ENCODE measurements around the gene CLDN2. TPM values are rescaled to one million over a fixed set of nuclear protein-coding genes. Genes with fewer than 3 reads are reported as not detected.
A peak's percentile ranks its signal among the peaks of the same experiment; 100 is the strongest.

The CLDN2 gene
- total and polyA plus RNA-seq, 2 of the 13 experiments (the other 11 are each of a cell fraction or from before 2014, with no cell fraction given): 1.3 to 1.5 TPM

- Histone ChIP-seq H3K4me2 (ENCODE audit: low read depth, low read length) (no peak overlapping the region), H3K9me3 (ENCODE audit: low read length) (no peaks in the 10 kb centered on the region), H3K4me3 (replicated peaks in 1 of 3; ENCODE audit: insufficient read depth in 1 of 3, low read depth in 2 of 3, low read length in 3 of 3) (no peak overlapping the region), H2AFZ (ENCODE audit: low read length) (no peak overlapping the region), H4K20me1 (ENCODE audit: insufficient read depth, low read length) (no peaks in the 10 kb centered on the region), H3K9ac (ENCODE audit: insufficient read depth, low read depth, low read length) (no peak overlapping the region), H3K4me1 (ENCODE audit: insufficient read depth, low read length) (peaks cover 66% of the 10 kb centered on the region), H3K27me3 (ENCODE audit: control insufficient read depth in 1 of 2, insufficient read depth in 2 of 2, low read length in 2 of 2) (no peaks in the 10 kb centered on the region), H3K36me3 (replicated peaks in 1 of 2; ENCODE audit: control insufficient read depth in 1 of 2, insufficient read depth in 2 of 2, low read length in 2 of 2) (peaks cover 0 to 2% of the 10 kb centered on the region in 2 experiments; a peak in 2 of 5 replicates), H3K27ac (ENCODE audit: extremely low read length, insufficient read depth, low read length) (no peak overlapping the region), H3K79me2 (ENCODE audit: insufficient read depth, low read length) (no peaks in the 10 kb centered on the region)
- BruUV-seq (replicated peaks): no TSS peak
- WGBS (ENCODE audit: low lambda C conversion rate): 55% methylated on average over 1 of the region's 1 CpG
- TF ChIP-seq CTCF (CRISPR knock-in tag; IDR thresholded peaks at IDR 0.05) (peak; percentile 16; the same call in 1 of the 2 replicates), ZNF776 (CRISPR knock-in tag; IDR thresholded peaks at IDR 0.05) (no peak), ZNF576 (CRISPR knock-in tag; IDR thresholded peaks at IDR 0.05) (no peak), SMC3 (IDR thresholded peaks at IDR 0.05; ENCODE audit: low read length) (0 out of 2 replicates have a peak, but pooled peaks have one; percentile 2), STAG1 (CRISPR knock-in tag; IDR thresholded peaks at IDR 0.05) (peak; percentile 25), RAD21 (CRISPR knock-in tag; IDR thresholded peaks at IDR 0.05) (0 out of 2 replicates have a peak, but pooled peaks have one; percentile 11), CHD2 (IDR thresholded peaks at IDR 0.05; ENCODE audit: low read depth, low read length) (no peak)
- CTCF ChIA-PET (ENCODE audit: low intra/inter-chr PET ratio, low total read pairs): interaction anchor here (0.7 to 2.9 kb wide), 2 partner anchors 54 to 58 kb away, joined by 3 to 9 read pairs; no protein-coding TSS in a partner anchor
- POLR2A ChIA-PET: no interaction called here
- ATAC-seq: no peak
- no peak for DNase-seq (ENCODE audit: low spot score)
- intact Hi-C loops (cut with micrococcal nuclease; ENCODE audit: unreplicated experiment): no loop called here
- in situ Hi-C loops (cut with HindIII; ENCODE audit: extremely low pct_ligation_motif_present, low pct_unique_long_range_greater_than_20kb): no loop called here
- no peak for FAIRE-seq
Observed at GRCh38 chrX:106952988-106953387, 32.8 kb downstream of the CLDN2 start.

All from HepG2 (cell line).